Measurements from ENCODE around the gene CNTN5. TPM values are rescaled to one million over a fixed set of nuclear protein-coding genes. Genes with fewer than 3 reads are reported as not detected.

The CNTN5 gene
- total RNA-seq, 3 donors from 2014 or later (not counting 1 experiment from before 2014, with no cell fraction given), result not detected

- peaks cover 21% of the 10 kb centered on the region for H3K36me3 Mint-ChIP-seq
- peaks cover 18 to 23% of the 10 kb centered on the region in 2 donors for H3K9me3 Mint-ChIP-seq
- ATAC-seq (no peak), DNase-seq (no peak)
- H3K27ac Mint-ChIP-seq, result no peak overlapping the region
- intact Hi-C loops (cut with micrococcal nuclease), result no loop called here
- Histone ChIP-seq H3K4me3 (ENCODE audit: low read length) (no peak overlapping the region), H3K27me3 (ENCODE audit: control insufficient read depth, insufficient read depth, low read length) (no peaks in the 10 kb centered on the region), H3K36me3 (ENCODE audit: control insufficient read depth, insufficient read depth, low read length) (no peaks in the 10 kb centered on the region), H3K9me3 (ENCODE audit: control insufficient read depth, insufficient read depth, low read length) (no peaks in the 10 kb centered on the region), H3K27ac (ENCODE audit: low read length) (no peak overlapping the region), H3K4me1 (ENCODE audit: control insufficient read depth, insufficient read depth, low read length) (no peaks in the 10 kb centered on the region)
- no peaks in the 10 kb centered on the region for H3K27me3 Mint-ChIP-seq (ENCODE audit: low read depth in 2 of 2)
- no peaks in the 10 kb centered on the region for H3K4me1 Mint-ChIP-seq
- TF ChIP-seq, protein P1, sequence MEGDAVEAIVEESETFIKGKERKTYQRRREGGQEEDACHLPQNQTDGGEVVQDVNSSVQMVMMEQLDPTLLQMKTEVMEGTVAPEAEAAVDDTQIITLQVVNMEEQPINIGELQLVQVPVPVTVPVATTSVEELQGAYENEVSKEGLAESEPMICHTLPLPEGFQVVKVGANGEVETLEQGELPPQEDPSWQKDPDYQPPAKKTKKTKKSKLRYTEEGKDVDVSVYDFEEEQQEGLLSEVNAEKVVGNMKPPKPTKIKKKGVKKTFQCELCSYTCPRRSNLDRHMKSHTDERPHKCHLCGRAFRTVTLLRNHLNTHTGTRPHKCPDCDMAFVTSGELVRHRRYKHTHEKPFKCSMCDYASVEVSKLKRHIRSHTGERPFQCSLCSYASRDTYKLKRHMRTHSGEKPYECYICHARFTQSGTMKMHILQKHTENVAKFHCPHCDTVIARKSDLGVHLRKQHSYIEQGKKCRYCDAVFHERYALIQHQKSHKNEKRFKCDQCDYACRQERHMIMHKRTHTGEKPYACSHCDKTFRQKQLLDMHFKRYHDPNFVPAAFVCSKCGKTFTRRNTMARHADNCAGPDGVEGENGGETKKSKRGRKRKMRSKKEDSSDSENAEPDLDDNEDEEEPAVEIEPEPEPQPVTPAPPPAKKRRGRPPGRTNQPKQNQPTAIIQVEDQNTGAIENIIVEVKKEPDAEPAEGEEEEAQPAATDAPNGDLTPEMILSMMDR (IDR thresholded peaks at IDR 0.05), result no peak
- H3K4me3 Mint-ChIP-seq, result no peak overlapping the region
- 70% methylated on average over 4 of the region's 4 CpGs for WGBS (ENCODE audit: insufficient coverage)
Measured at GRCh38 chr11:100105255-100105981, 1084.7 kb downstream of the CNTN5 start.

DNA sequence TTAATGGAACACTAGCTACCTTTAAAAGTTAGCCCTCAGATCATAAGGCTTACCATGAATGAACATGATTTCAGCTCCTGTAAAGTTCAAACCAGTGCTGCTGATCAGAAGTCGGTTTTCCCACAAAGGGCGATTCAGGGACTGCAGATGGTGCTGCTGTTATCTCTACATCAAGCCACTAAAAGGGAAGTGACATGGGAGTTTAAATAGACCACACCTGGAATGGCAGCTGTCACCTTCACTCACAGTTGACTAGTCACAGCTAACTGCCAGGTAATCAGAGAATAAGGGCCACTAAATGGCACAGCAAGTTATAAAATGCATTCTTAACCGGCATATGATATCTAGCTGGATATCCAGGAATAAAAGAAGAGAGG lies 1085.2 kb downstream of the CNTN5 start:
- TF ChIP-seq, protein P1 (IDR thresholded peaks at IDR 0.05), result no peak
- intact Hi-C loops (cut with micrococcal nuclease), result no loop called here

GRCh38 chr11:100119176-100119575 lies 1098.4 kb downstream of the CNTN5 start:
- Mint-ChIP-seq H3K27me3 (ENCODE audit: low read depth in 2 of 2) (no peaks in the 10 kb centered on the region), H3K4me1 (no peaks in the 10 kb centered on the region), H3K9me3 (peaks cover 15 to 27% of the 10 kb centered on the region in 2 donors), H3K36me3 (no peaks in the 10 kb centered on the region), H3K4me3 (no peak overlapping the region), H3K27ac (no peak overlapping the region)
- no peak for ATAC-seq
- no peaks in the 10 kb centered on the region for H3K9me3 ChIP-seq (ENCODE audit: control insufficient read depth, insufficient read depth, low read length)
- H3K4me1 ChIP-seq (ENCODE audit: control insufficient read depth, insufficient read depth, low read length), result no peaks in the 10 kb centered on the region
- H3K27me3 ChIP-seq (ENCODE audit: control insufficient read depth, insufficient read depth, low read length), result no peaks in the 10 kb centered on the region
- H3K36me3 ChIP-seq (ENCODE audit: control insufficient read depth, insufficient read depth, low read length), result no peaks in the 10 kb centered on the region
- intact Hi-C loops (cut with micrococcal nuclease), result no loop called here
- DNase-seq, result no peak
- WGBS (ENCODE audit: insufficient coverage), result 60% methylated on average over 1 of the region's 1 CpG
- H3K4me3 ChIP-seq (ENCODE audit: low read length), result no peak overlapping the region
- TF ChIP-seq, protein P1 (IDR thresholded peaks at IDR 0.05), result no peak
- no peak overlapping the region for H3K27ac ChIP-seq (ENCODE audit: low read length)

More for the DNA sequence above, 1085.2 kb downstream of the CNTN5 start:
- ATAC-seq (no peak), DNase-seq (no peak)
- Mint-ChIP-seq H3K36me3 (peaks cover 16% of the 10 kb centered on the region), H3K4me3 (no peak overlapping the region), H3K27me3 (ENCODE audit: low read depth in 2 of 2) (no peaks in the 10 kb centered on the region), H3K9me3 (peaks cover 17 to 21% of the 10 kb centered on the region in 2 donors), H3K4me1 (no peaks in the 10 kb centered on the region), H3K27ac (no peak overlapping the region)
- Histone ChIP-seq H3K9me3 (ENCODE audit: control insufficient read depth, insufficient read depth, low read length) (no peaks in the 10 kb centered on the region), H3K36me3 (ENCODE audit: control insufficient read depth, insufficient read depth, low read length) (no peaks in the 10 kb centered on the region), H3K4me1 (ENCODE audit: control insufficient read depth, insufficient read depth, low read length) (no peaks in the 10 kb centered on the region), H3K4me3 (ENCODE audit: low read length) (no peak overlapping the region), H3K27ac (ENCODE audit: low read length) (no peak overlapping the region), H3K27me3 (ENCODE audit: control insufficient read depth, insufficient read depth, low read length) (no peaks in the 10 kb centered on the region)
- WGBS (ENCODE audit: insufficient coverage), result 42% methylated on average over 2 of the region's 3 CpGs

GRCh38 chr11:100133114-100133513 lies 1112.4 kb downstream of the CNTN5 start:
- Histone ChIP-seq H3K27me3 (ENCODE audit: control insufficient read depth, insufficient read depth, low read length) (no peaks in the 10 kb centered on the region), H3K36me3 (ENCODE audit: control insufficient read depth, insufficient read depth, low read length) (no peaks in the 10 kb centered on the region), H3K4me1 (ENCODE audit: control insufficient read depth, insufficient read depth, low read length) (no peaks in the 10 kb centered on the region), H3K4me3 (ENCODE audit: low read length) (no peak overlapping the region), H3K27ac (ENCODE audit: low read length) (no peak overlapping the region), H3K9me3 (ENCODE audit: control insufficient read depth, insufficient read depth, low read length) (no peaks in the 10 kb centered on the region)
- H3K27ac Mint-ChIP-seq, result no peak overlapping the region
- H3K27me3 Mint-ChIP-seq (ENCODE audit: low read depth in 2 of 2), result no peaks in the 10 kb centered on the region
- DNase-seq (no peak), ATAC-seq (no peak)
- no peaks in the 10 kb centered on the region for H3K4me1 Mint-ChIP-seq
- peaks cover 19 to 20% of the 10 kb centered on the region in 2 donors for H3K9me3 Mint-ChIP-seq
- TF ChIP-seq, protein P1 (IDR thresholded peaks at IDR 0.05), result no peak
- WGBS (ENCODE audit: insufficient coverage), result no CpG with 5 or more reads among the region's 2 CpGs
- H3K36me3 Mint-ChIP-seq, result no peaks in the 10 kb centered on the region
- intact Hi-C loops (cut with micrococcal nuclease), result no loop called here
- no peak overlapping the region for H3K4me3 Mint-ChIP-seq
